Lower lobe of right lung (tissue), 2 donors: ENCODE measurements around the gene PNP. TPM values are rescaled to one million over a fixed set of nuclear protein-coding genes. Genes with fewer than 3 reads are reported as not detected.
A peak's percentile ranks its signal among the peaks of the same experiment; 100 is the strongest.

Source experiments
- ATAC-seq, 2 donors: fragments of 200-7000 bp; cut with Tn5 transposase; one replicate each; pipeline ENCODE4 v1.9.1; 2020 to 2022; ENCODE audit warnings: mild to moderate bottlenecking in 2 of 2, moderate library complexity in 2 of 2
- DNase-seq: peaks from one replicate; pipeline ENCODE4 v3.0.0-alpha.2; 2020
- H3K27ac ChIP-seq: fragments of 200-600 bp; one replicate; pipeline ENCODE4 v1.8.0; 2022
- H3K27me3 ChIP-seq: fragments of 200-600 bp; one replicate; pipeline ENCODE4 v1.8.0; 2022; ENCODE audit warnings: low read depth
- H3K36me3 ChIP-seq: fragments of 200-600 bp; one replicate; pipeline ENCODE4 v1.8.0; 2022; ENCODE audit warnings: mild to moderate bottlenecking
- H3K4me1 ChIP-seq: fragments of 200-600 bp; one replicate; pipeline ENCODE4 v1.8.0; 2022
- H3K4me3 ChIP-seq: fragments of 200-600 bp; one replicate; pipeline ENCODE4 v1.8.0; 2022; ENCODE audit warnings: mild to moderate bottlenecking
- H3K9me3 ChIP-seq: fragments of 200-600 bp; one replicate; pipeline ENCODE4 v1.8.0; 2022
- CTCF ChIP-seq: fragments of 200-600 bp; IDR thresholded peaks from one replicate; pipeline ENCODE4 v1.8.0; 2022; ENCODE audit warnings: antibody characterized with exemption, mild to moderate bottlenecking
- intact Hi-C: fragments of 100-400 bp; cut with DNase I; formaldehyde crosslinking; loops from one replicate; pipeline ENCODE4 v1.11.0; 2022
- long read RNA-seq: library from polyadenylated mRNA; unstranded; transcript quantifications from one replicate; pipeline ENCODE4 v2.0.0, GENCODE V29; 2021
- total RNA-seq: library from RNA; stranded (reverse); fragmentation: NEBNext Ultra II Directional; extraction: Animal tissue kit (Norgen Biotek cat#: 25700); gene quantifications from one replicate; pipeline ENCODE4 v1.2.1, GENCODE V29; 2021
- donor health status: DM: no; HTN: yes; CAD: no; lungs with severe emphysema.

The PNP gene
- total RNA-seq: 28.8 TPM
- long read RNA-seq, transcript PNP-201 (6 exons, 1,509 nt): major isoform, 8 of 12 reads
- long read RNA-seq, partial matches to known transcripts: 2 of 12 reads
- long read RNA-seq, other reads (novel, unspliced or antisense): 1 of 12 reads

GRCh38 chr14:20469242-20469889, at the start of gene PNP:
TSS of gene PNP (plus strand) at chr14:20469406. CDS start at chr14:20469525, 119 bp downstream.
- no peak for TF ChIP-seq CTCF
- H3K9me3 ChIP-seq: no peaks in the 10 kb centered on the region
- H3K4me3 ChIP-seq: peak within 1 kb of the TSS; percentile 76
- ATAC-seq: peak; percentile 97 to 98
- no peaks in the 10 kb centered on the region for H3K27me3 ChIP-seq
- intact Hi-C loops: no loop called here
- H3K4me1 ChIP-seq: peaks cover 26% of the 10 kb centered on the region
- H3K27ac ChIP-seq: peak within 1 kb of the TSS; percentile 89
- H3K36me3 ChIP-seq: peaks cover 23% of the 10 kb centered on the region
- peak; percentile 92 for DNase-seq

- no peak overlapping the region for H3K27ac ChIP-seq
- intact Hi-C loops: no loop called here
- no peaks in the 10 kb centered on the region for H3K9me3 ChIP-seq
- no peak overlapping the region for H3K4me3 ChIP-seq
- ATAC-seq (no peak), DNase-seq (no peak)
- no peaks in the 10 kb centered on the region for H3K36me3 ChIP-seq
- H3K27me3 ChIP-seq: no peaks in the 10 kb centered on the region
- no peak for TF ChIP-seq CTCF
- H3K4me1 ChIP-seq: peaks cover 10% of the 10 kb centered on the region
Measured at GRCh38 chr14:20419419-20419818, 49.8 kb upstream of the PNP start.

GRCh38 chr14:20421267-20421666, 47.9 kb upstream of the PNP start:
- Histone ChIP-seq H3K27me3 (no peaks in the 10 kb centered on the region), H3K4me1 (no peaks in the 10 kb centered on the region), H3K4me3 (no peak overlapping the region), H3K27ac (no peak overlapping the region), H3K36me3 (no peaks in the 10 kb centered on the region), H3K9me3 (no peaks in the 10 kb centered on the region)
- ATAC-seq (no peak), DNase-seq (no peak)
- intact Hi-C loops: no loop called here
- TF ChIP-seq CTCF: no peak

GRCh38 chr14:20422886-20423285, 46.3 kb upstream of the PNP start:
- intact Hi-C loops: no loop called here
- H3K9me3 ChIP-seq: no peaks in the 10 kb centered on the region
- ATAC-seq: no peak
- no peaks in the 10 kb centered on the region for H3K27me3 ChIP-seq
- H3K4me1 ChIP-seq: no peaks in the 10 kb centered on the region
- TF ChIP-seq CTCF: no peak
- no peak overlapping the region for H3K4me3 ChIP-seq
- H3K36me3 ChIP-seq: no peaks in the 10 kb centered on the region
- no peak for DNase-seq
- no peak overlapping the region for H3K27ac ChIP-seq

- no peak for TF ChIP-seq CTCF
- no peak overlapping the region for H3K4me3 ChIP-seq
- H3K9me3 ChIP-seq: no peaks in the 10 kb centered on the region
- H3K36me3 ChIP-seq: no peaks in the 10 kb centered on the region
- intact Hi-C loops: no loop called here
- DNase-seq: no peak
- no peak overlapping the region for H3K27ac ChIP-seq
- H3K27me3 ChIP-seq: no peaks in the 10 kb centered on the region
- peaks cover 10% of the 10 kb centered on the region for H3K4me1 ChIP-seq
- no peak for ATAC-seq
Measured at GRCh38 chr14:20424851-20425250, 44.4 kb upstream of the PNP start.
